Dermis microvascular lymphatic vessel endothelial cell (primary cell): ENCODE data around the gene USH2A. TPM values are rescaled to one million over a fixed set of nuclear protein-coding genes. Genes with fewer than 3 reads are reported as not detected.

ENCODE experiments used
- DNase-seq, 2 donors: peaks; one replicate each; pipeline versions ENCODE4 v3.0.0 to v3.0.0-alpha.2; 2010; ENCODE audit warnings: low read depth in 2 of 2
- total RNA-seq: library from RNA; depleted of rRNA; stranded (reverse); fragments of >200 nt; gene quantifications from 2 replicates; pipeline ENCODE4 v1.2.1, GENCODE V29; 2014

Gene USH2A
- total RNA-seq, 1 donor from 2014 or later = not detected

DNA sequence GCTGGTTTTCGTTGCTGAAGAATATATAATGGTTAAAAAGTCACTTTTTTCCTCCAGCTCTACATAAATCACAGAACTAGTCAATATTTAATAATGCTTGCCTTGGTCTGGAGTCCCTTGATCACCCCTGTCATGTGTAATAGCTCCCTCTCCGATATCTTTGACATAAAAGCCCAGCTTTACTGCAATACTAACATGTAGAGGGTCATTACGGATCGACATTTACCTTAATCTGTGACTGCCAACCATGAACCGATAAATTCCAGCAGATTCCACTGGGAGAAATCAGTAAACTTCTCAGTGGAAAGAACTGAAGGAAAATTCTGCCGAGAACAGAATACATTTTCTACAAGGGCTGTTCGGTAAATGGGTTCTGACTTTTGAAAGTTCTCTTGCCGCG lies 459.6 kb downstream of the USH2A start:
- DNase-seq = no peak

DNA sequence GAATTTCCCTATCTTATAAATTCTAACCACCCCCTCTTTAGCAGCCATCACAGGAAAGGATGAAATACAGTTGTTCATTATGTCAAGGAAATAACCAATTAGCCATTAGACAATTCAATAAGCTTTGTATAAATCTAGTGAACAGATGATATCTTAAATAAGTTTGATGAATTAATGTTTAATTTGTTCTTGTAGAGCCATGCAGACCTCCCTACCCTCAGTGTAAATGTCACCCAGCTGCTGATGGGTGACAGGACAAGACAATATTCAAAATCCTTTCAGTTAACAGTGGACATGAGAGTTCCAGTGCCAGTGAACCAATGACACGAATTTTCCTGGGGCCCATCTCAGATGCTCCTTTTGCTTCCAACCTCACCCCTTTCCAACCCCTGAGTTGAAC lies 460.2 kb downstream of the USH2A start:
- no peak for DNase-seq

DNA sequence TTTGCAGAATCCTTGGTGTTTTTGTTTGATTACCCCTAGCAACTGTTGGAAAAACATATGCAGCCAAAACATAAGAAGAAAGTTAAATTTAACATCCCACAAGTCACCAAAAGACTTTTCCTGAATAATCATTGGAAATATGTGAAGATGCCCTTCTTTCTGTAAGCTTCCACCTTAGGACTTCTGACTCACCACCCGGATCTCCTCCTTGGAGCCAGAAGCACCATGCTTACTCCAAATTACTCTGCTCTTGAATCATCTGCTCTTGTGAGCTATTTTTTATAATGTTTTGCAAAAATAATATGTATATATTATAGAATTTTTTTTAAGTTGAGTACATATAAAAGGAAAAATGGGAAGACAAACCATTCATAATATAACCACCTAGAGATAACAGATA lies 464.4 kb downstream of the USH2A start:
- no peak for DNase-seq

DNA sequence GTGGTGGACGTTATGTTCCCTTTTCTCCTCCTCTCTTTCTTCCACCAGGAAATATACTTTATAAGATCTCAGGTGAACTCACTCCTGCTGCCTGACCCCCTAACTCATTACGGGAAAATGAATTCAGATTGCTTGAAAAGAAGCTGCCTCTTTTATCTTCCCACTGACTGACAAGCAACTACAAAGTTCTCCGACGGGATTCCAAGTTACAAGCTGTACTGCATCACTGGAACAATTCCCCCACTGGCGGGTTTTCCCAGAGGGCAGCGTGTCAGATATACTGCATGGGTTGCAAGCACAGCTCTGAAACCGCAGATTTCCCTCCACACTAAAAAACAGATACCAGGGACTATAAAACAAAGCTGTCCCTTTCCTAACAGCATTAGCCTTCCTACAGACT lies 465.6 kb downstream of the USH2A start:
- no peak for DNase-seq

DNA sequence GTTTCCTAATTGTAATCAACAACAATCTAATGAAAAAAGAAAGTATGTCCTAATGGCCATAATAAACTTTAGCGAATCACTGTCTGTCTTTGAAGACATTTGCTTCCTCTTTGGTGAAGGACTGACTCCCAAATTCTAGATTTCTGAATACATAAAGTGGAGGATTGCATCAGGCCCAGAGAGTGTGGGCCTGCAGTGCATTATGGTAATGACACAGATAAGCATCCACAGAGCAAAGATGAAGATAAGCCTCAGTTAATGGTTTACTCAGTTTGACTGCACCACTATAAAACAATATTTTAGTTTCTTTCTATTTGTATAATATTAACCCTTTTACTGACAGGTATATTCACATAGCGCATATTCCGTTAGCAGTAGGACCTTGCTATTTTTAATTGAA lies 490.7 kb downstream of the USH2A start:
- DNase-seq = no peak

DNA sequence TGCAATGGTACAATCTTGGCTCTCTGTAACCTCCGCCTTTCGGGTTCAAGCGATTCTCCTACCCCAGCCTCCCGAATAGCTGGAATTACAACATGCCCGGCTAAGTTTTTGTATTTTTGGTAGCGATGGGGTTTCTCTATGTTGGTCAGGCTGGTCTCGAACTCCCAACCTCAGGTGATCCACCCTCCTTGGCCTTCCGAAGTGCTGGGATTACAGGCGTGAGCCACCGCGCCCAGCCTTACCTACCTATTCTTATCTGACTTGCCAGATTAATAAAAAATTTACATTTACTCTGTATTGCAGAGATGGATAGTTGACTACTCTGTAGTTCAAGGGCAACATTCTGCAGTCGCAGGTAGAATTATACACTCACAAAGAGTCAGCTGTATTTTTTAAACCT lies 496.6 kb downstream of the USH2A start:
- no peak for DNase-seq

DNA sequence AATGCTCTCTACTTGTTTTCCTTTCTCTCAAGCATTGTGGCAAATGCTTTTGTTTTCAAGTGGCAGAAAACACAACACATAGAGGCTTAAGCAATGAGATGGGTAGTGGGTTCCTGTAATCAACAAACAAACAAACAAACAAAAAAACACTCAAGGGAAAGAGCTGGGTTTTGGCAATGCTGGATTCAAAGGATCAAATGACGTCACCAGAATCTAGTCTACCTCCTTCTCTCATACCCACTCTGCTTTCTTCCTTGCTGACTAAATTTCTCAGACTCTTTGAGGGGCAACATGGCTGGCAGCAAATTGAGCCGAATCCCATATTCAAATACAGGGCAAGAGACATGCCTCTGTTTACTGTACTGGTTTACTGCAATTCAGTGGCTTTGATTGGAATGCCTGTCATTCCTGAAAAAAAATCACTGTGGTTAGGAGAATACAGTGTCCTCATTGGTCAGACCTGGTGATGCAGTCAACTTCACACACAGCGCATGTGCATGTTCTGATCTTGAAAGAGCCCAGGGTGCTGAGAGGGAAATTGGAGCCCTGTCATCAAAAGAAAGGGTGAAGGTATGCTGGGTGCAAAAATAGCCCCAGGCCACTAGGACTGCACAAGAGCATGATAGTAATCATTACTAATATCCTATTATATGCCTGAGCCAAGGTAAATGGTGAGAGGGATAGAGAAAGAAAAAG lies 500.0 kb downstream of the USH2A start:
- no peak for DNase-seq

DNA sequence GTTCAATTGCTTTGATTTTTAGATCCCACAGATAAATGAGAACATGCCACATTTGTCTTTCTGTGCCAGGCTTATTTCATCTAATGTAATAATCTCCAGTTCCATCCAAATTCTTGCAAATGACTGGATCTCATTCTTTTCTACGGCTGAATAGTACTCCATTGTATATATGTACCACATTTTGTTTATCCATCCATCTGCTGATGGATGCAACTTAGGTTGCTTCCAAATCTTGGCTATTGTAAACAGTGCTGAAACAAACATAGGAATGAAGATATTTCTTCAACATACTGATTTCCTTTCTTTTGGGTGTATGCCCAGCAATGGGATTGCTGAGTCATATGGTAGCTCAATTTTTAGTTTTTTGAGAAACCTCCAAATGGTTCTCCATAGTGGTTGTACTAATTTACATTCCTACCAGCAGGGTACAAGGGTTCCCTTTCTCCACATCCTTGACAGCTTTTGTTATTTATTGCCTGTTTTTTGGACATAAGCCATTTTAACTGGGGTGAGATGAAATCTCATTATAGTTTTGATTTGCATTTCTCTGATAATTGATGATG lies 511.8 kb downstream of the USH2A start:
- DNase-seq = no peak

DNA sequence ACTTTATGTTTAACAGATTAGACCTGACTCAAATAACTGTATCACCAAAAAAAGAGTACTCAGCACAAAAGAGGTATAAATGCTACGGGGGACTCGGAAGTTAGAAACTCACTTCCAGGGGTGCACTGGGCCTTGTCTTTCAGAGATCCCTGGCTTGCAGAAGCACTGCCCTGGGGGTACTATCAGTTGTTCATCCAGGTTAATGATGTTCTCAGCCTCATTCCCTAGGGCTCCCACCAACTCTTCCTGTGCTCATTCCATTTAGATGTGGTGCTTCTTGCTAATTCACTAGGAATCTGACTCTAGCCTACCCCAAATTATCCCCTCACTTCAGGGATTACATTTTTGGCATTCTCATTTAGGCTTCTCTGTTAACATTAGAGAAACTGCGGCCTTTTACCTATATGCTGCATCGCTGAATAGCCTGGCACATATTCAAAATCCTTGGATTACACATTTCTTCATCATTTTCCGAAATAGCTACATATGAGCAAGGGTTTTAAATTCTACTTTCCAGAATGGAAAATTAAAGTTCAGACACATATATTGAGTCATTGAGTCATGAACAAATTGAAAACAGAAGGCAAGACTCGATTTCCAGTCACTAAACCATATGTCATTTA lies 517.6 kb downstream of the USH2A start:
- no peak for DNase-seq

DNA sequence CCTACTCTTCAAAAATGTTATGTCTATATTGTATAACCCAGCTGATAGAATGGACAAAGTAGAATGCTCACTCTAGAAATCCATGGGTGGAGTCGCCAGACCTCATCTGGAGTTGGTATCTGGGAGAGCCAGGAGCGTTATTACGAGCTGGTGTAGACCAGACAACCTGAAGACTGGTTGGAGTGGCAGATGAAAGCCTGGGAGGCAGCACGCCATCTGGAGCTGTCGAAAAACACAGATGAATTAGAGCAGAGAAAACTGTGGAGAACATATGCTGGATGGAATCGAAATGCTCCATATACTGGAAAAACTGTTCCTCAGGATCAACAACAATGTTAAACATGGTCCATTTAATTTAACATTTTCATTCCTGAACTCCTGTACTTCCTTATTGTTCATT lies 522.6 kb downstream of the USH2A start:
- DNase-seq = no peak

DNA sequence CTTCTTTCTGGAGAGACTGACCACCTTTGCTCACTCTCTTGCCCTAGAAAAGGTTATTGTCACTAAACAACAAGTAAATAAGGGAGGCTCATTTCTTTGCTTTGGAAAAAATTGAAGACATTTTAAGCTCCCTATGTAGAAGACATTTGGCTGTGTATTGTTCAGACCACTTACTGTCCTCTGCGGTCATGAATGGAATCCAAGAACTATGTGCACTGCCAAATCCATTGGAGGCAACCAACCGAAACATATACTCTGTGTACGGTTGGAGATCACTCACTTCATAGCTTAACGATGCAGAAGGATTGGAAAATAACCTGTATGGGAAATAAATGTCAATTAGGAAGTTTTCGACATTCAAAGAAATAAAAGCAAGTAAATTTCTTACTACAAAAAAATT lies 523.3 kb downstream of the USH2A start:
- DNase-seq = no peak

DNA sequence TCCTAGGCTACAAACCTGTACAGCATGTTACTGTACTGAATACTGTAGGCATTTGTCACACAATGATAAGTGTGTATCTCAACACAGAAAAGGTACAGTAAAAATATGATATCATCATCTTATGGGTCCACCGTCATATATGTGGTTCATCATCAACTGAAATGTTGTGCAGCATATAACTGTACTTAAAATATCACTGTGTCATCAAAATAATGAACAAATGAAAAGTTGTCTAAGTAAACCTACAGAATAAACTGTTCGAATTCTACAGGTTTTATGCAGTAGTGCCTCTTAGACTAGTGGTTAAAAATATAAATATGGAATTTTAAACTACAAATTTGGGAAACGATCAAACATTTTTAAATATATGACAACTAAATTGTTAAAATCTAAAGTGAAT lies 527.4 kb downstream of the USH2A start:
- DNase-seq = no peak

DNA sequence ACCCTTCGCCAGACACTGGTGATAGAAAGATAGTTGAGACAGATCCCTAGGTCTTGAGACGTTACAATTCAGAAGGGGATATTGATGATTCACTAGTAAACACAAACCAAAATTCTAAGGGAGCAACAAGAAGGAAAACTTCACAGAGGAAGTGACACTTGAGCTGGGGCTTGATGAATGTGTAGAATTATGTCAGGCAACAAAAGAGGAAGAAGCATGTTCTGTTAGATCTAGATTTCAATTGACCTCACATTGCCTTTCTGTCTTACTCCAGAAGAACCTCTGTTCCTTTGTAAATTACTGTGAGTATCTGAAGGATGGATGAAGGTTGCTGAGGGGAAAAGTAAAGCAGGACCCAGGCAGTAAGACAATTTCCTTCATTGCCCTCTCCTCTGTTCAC lies 528.0 kb downstream of the USH2A start:
- no peak for DNase-seq

DNA sequence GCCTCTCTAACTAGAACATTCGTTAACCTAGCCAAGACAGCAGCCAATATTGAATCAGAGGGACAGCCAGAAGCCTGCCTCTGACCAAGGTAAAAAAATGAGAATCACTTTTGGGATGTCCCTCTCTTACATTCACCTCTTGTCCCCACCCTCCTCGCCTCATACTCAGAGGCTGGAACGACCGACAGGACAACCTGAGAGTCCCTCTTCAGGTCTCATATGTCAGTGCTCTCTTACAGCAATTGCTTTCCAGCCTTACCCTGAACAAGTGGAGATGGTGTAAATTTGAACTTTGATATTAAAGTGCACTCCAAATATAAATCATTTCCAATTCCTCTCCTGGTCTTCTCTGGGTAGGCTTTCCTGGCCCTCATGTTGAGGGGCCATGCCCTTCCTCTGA lies 528.6 kb downstream of the USH2A start:
- no peak for DNase-seq

DNA sequence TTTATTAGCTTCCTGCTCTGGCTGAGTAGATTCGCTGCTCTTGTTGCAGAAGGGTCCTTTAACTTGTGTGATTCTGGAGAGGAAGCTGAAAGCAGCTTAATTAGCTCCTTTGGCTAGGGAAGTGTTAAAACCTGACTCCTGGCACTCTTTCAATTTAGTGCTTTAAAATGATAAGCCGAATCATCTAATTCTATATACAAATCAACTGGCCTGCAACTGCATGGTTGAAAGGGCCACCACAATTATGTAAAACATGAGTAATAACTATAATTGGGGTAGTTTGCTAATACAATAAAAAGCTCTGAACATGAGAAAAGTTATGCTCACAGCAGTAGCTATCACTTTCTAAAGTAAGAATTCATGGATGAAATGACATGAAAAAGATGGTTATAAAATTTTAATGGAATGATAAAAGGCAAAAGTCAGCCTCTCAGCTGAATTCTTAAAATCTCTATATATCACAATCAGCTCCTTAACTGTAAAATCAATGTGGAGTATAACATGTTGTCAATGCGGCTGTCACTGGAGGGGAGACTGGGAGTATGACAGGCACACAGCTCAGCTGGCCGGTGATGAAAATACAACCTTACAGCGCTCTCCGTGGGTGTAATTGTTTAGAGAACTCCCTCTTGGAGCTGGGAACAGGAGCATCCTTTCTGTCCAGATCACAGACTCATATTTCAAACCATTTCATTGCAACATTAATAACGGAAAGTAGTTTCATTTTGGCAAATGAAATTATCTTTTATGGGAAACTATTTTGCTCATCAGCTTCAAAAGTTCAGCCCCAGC lies 531.8 kb downstream of the USH2A start:
- no peak for DNase-seq

DNA sequence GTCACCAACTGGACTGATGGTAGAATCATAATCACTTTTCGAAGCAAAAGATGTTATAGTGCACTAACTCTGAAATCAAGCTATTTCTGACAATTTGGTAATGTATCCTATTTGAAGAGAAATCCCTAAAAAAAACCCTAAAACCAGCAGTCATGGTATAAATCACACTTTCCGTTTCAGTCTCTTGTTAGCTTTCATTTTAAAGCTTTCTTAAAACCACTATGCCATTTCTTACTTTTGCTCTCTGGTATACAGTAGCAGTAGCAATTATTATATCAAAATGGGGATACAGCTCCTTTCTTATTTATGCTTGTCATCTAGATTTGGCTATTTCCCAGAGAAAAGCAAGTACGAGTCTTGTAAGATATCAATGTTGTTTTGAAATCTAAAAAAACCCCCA lies 532.8 kb downstream of the USH2A start:
- no peak for DNase-seq

DNA sequence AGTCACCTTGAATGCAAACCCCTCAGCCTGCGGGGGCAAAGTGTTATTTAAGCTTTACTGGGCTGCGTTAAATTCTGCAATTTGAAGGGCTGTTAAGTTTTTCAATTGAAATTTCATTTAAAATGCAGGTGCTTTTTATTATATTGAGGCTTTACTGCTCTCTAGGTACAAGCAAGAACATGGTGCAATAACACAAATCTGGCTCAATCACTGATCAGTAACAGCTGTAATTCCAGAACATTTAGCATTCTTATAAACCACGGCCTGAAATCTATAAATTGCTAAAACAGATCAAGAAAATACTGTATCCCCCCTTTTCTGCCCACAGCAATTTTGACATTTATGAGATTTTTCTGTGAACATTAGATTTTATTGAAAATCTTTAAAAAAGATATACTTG lies 533.4 kb downstream of the USH2A start:
- no peak for DNase-seq

DNA sequence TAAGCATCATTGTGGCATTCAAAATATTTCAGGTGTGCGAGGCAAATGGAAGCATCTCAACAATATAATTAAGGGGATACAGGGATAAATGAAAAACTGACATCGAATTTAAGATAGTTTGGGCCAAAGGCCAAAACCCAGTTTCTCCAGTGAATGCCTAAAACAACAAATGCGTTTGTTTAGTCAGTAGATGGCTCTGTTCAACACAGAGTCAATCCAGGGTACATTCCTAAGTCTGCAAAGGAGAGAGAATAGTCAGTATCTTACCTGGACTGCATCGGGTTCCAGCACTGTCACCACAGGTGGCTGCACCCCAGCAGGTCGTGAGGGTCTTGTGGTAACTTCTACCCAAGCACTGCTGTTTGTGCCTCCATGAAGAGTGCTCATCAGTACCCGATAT lies 535.1 kb downstream of the USH2A start:
- DNase-seq = no peak

DNA sequence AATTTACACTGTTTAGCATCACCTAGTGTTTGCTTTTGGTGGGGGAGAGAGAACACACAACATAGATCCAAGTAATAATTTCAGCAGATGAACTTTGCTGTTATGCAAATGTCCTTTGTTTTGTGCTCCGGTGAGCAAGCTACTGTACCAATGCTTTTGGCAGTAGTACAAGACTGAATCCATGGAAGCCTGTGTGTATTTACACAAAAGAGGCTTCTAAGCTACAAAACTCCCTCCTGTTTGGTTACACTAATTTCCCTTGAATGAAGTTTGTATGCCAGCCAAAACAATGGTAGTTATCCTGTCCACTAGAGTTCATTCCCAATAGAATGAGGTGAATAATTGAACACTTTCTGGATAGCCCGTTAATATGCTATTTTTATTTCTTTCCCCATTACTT lies 535.6 kb downstream of the USH2A start:
- peak in 1 of 2 donors; percentile 51 for DNase-seq

DNA sequence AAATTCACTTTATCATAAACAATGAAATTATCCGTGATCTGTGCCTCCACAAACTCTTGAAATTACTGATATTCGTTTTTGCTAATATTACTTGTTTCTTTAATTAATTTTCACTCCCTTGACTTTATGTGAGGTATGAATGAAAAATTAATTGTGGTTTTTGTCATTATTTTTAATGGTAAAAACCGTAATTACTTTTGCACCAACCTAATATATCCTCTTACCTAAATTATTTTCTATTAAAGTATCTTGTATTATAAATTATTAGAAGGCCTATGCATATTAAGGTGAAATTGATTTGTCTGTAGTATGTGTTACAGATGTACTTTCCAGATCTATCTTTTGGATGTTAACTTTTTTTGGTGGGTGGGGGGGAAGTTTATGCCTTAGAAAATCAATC lies 540.2 kb downstream of the USH2A start:
- no peak for DNase-seq

DNA sequence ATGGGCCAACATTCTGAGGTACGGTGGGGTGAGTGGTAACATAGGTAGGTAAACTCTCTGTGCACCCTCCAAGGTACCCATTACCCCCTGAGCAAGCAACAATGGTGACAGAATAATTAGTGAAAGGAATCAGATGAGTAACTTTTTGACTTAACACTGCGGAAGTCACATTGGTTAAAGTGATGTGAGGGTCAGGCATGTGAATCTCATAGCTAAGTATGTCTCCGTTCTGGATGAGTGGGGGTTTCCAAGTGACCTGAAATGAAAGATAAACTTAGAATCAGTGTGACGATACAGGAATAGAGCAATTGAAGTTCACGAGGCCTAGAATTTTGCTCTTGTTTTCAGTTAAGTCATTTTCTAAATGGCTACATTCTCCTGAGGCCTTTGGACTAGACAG lies 544.4 kb downstream of the USH2A start:
- DNase-seq = no peak

DNA sequence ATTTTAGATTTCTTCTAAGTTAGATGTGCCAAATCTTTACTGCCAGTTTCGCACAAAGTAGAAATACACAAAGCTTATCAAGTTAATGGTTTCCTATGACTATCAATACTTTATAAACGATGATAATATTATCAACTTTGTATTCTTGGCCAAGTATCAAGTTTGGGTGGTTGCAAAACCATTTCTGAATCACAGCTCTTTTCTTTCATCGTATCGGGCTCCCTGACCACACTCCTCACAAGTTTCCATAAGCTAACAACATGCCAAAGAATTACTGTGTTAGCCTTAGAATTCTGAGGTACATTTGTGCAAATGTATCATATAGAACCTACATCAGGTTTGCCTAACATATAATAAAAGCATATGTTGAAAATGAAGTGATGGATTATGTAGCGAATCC lies 545.1 kb downstream of the USH2A start:
- no peak for DNase-seq
